Measurements from ENCODE around the gene MTM1.

MTM1 gene

DNA sequence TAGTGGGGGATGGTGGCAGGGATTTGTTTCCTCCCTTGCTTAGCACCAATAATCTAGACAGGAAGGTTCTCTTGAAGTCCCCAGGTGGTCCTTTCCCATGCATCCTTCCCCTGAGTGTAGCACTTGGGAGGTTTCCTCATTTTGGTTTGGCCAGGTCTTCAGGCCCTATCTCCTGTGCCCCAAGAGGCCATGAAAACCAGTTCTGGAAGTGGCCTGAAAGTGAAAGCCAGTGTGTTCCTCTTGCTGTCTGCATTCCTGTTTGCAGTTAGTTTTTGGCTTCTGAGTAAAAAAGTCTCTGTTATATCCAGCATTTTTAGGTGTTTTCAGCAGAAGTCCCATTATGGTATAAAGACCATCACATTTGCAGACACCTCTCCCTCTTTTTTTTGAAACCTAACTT, 59.5 kb downstream of the MTM1 start:
- H3K4me3 ChIP-seq (ENCODE audit: low read depth, low read length), result no peak overlapping the region
- no peaks in the 10 kb centered on the region for H3K27me3 ChIP-seq (ENCODE audit: insufficient read depth, low read length)
- H3K4me1 ChIP-seq (ENCODE audit: control insufficient read depth, insufficient read depth, low read length, unreplicated experiment), result no peaks in the 10 kb centered on the region
- no peaks in the 10 kb centered on the region for H3K36me3 ChIP-seq (ENCODE audit: insufficient read depth, low read length)
- no peak overlapping the region for H2AFZ ChIP-seq (ENCODE audit: low read length, unreplicated experiment)
- no peak overlapping the region for H3K27ac ChIP-seq (ENCODE audit: low read depth, low read length)
- no peaks in the 10 kb centered on the region for H3K79me2 ChIP-seq (ENCODE audit: control insufficient read depth, insufficient read depth, low read length, unreplicated experiment)

DNA sequence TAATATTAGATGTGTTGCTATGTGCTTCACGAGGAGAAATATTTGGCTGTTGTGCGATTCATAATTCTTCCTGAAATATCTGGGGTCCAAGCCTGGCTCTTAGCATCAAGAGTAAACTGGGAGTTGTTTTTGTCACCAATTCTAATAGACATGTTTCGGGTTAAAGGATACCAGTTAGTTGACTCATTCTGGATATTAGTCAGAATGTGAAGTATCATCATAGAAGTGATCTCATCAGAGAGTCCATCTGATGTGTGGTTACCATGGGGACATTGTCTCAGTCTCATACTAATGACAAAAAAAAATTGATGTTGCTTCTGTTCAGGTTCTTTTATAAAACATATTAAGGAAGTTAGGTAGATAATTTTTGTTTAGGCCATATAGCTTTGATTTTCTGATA, 67.5 kb downstream of the MTM1 start:
- Histone ChIP-seq H3K4me1 (ENCODE audit: control insufficient read depth, insufficient read depth, low read length, unreplicated experiment) (peaks cover 10% of the 10 kb centered on the region), H3K79me2 (ENCODE audit: control insufficient read depth, insufficient read depth, low read length, unreplicated experiment) (no peaks in the 10 kb centered on the region), H2AFZ (ENCODE audit: low read length, unreplicated experiment) (no peak overlapping the region), H3K27me3 (ENCODE audit: insufficient read depth, low read length) (no peaks in the 10 kb centered on the region), H3K36me3 (ENCODE audit: insufficient read depth, low read length) (no peaks in the 10 kb centered on the region), H3K4me3 (ENCODE audit: low read depth, low read length) (no peak overlapping the region), H3K27ac (ENCODE audit: low read depth, low read length) (peak overlapping the region; percentile 88)

DNA sequence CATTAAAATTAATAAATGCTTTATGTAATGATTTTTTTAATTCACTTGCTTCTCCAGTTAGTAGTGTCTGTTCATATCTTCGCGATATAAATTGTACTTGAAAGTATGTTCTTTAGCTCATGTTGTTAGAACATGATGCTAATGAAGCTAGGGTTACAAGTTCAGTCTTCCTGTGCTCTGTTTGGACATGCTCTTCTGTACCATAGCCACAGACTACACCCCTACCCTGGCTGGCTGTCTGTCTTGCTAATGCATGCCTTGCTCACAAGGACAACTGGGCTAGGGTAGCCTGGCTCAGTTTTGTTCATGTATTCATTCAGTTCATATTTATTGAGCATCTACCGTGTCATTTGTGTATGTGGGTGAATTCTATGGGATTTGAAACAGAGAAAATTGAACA, 74.0 kb downstream of the MTM1 start:
- H2AFZ ChIP-seq (ENCODE audit: low read length, unreplicated experiment), result no peak overlapping the region
- no peak overlapping the region for H3K4me3 ChIP-seq (ENCODE audit: low read depth, low read length)
- H3K27me3 ChIP-seq (ENCODE audit: insufficient read depth, low read length), result no peaks in the 10 kb centered on the region
- no peaks in the 10 kb centered on the region for H3K36me3 ChIP-seq (ENCODE audit: insufficient read depth, low read length)
- H3K79me2 ChIP-seq (ENCODE audit: control insufficient read depth, insufficient read depth, low read length, unreplicated experiment), result no peaks in the 10 kb centered on the region
- H3K4me1 ChIP-seq (ENCODE audit: control insufficient read depth, insufficient read depth, low read length, unreplicated experiment), result no peaks in the 10 kb centered on the region
- H3K27ac ChIP-seq (ENCODE audit: low read depth, low read length), result no peak overlapping the region

DNA sequence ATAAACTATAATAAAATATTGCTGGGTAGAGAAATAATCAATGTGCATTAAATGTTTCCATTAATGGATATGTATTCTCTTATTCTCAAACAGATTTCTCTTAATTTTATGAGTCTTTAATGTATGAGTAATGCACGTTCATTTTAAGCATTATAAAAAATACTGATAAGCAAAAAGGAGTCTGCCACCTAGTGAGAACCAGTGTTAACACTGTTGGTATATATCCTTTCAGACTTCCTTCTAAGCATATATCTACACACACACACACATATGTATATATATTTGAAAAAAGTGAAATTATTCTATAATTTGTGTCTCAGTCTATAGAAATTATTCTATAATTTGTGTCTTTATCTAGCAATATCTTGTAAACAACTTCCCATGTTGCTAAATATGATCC, 74.8 kb downstream of the MTM1 start:
- Histone ChIP-seq H3K4me1 (ENCODE audit: control insufficient read depth, insufficient read depth, low read length, unreplicated experiment) (peaks cover 1% of the 10 kb centered on the region), H3K27ac (ENCODE audit: low read depth, low read length) (no peak overlapping the region), H3K4me3 (ENCODE audit: low read depth, low read length) (no peak overlapping the region), H3K27me3 (ENCODE audit: insufficient read depth, low read length) (no peaks in the 10 kb centered on the region), H2AFZ (ENCODE audit: low read length, unreplicated experiment) (no peak overlapping the region), H3K79me2 (ENCODE audit: control insufficient read depth, insufficient read depth, low read length, unreplicated experiment) (no peaks in the 10 kb centered on the region), H3K36me3 (ENCODE audit: insufficient read depth, low read length) (no peaks in the 10 kb centered on the region)

DNA sequence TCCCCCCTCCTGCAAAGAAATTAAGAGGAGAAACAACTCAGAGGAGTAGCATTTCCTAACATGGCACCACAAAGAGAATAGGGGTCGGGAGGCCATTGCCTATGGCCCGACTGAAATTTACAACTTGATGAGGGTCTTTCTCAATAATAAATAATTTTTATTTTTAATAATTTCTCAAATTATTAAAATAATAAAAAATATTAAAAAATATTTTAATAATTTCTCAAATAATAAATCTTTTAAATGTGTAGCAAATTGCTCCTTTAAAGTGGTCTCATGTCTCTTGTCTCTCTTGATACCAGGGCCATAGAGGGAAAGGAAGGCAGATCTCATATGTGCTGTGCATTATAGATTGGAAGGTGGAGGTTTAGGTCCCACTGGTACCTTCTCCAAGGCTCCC, 75.5 kb downstream of the MTM1 start:
- peaks cover 8% of the 10 kb centered on the region for H3K4me1 ChIP-seq (ENCODE audit: control insufficient read depth, insufficient read depth, low read length, unreplicated experiment)
- no peaks in the 10 kb centered on the region for H3K36me3 ChIP-seq (ENCODE audit: insufficient read depth, low read length)
- H3K79me2 ChIP-seq (ENCODE audit: control insufficient read depth, insufficient read depth, low read length, unreplicated experiment), result no peaks in the 10 kb centered on the region
- H2AFZ ChIP-seq (ENCODE audit: low read length, unreplicated experiment), result no peak overlapping the region
- no peak overlapping the region for H3K27ac ChIP-seq (ENCODE audit: low read depth, low read length)
- H3K27me3 ChIP-seq (ENCODE audit: insufficient read depth, low read length), result no peaks in the 10 kb centered on the region
- H3K4me3 ChIP-seq (ENCODE audit: low read depth, low read length), result no peak overlapping the region

DNA sequence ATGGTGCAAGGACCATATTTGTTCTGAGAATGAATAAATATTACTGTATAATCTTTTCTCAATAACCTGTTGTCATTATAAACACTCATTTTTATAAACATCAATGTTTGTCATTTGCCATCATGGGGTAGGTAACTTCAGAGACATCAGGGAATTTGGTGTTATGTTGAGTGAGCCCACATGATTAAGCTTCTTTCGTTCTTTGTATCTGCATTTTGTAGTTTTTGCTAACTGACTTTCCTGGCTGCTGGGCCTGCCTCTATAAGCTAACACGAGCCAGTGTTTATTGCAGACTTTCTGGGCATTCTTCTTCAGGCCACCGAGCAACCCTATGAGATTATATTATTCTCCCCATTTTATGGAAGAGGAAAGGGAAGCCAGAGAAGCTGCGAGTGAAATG, 76.0 kb downstream of the MTM1 start:
- Histone ChIP-seq H3K27me3 (ENCODE audit: insufficient read depth, low read length) (no peaks in the 10 kb centered on the region), H2AFZ (ENCODE audit: low read length, unreplicated experiment) (no peak overlapping the region), H3K79me2 (ENCODE audit: control insufficient read depth, insufficient read depth, low read length, unreplicated experiment) (no peaks in the 10 kb centered on the region), H3K36me3 (ENCODE audit: insufficient read depth, low read length) (no peaks in the 10 kb centered on the region), H3K4me1 (ENCODE audit: control insufficient read depth, insufficient read depth, low read length, unreplicated experiment) (peaks cover 12% of the 10 kb centered on the region), H3K4me3 (ENCODE audit: low read depth, low read length) (no peak overlapping the region), H3K27ac (ENCODE audit: low read depth, low read length) (no peak overlapping the region)

DNA sequence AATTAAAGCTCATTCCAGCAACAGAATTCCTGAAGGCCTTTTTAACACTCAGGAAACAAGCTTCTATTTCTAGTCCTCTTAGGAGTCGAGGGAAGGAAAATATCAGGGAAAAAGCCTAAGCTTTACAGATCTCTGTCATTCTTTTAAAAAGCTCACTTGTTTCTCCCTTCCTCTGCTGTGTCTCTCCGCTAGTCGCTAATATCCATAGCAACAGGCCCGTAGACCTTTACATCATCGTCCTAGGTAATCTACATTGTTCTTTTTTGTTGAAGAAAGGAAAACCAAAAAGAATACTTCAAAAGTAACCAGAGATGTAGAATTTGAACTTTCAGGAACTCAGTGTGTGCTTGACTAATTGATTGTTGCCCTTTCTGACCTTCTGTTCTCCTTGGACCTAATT, 78.9 kb downstream of the MTM1 start:
- Histone ChIP-seq H3K27ac (ENCODE audit: low read depth, low read length) (no peak overlapping the region), H3K36me3 (ENCODE audit: insufficient read depth, low read length) (no peaks in the 10 kb centered on the region), H2AFZ (ENCODE audit: low read length, unreplicated experiment) (no peak overlapping the region), H3K4me1 (ENCODE audit: control insufficient read depth, insufficient read depth, low read length, unreplicated experiment) (peaks cover 20% of the 10 kb centered on the region), H3K79me2 (ENCODE audit: control insufficient read depth, insufficient read depth, low read length, unreplicated experiment) (no peaks in the 10 kb centered on the region), H3K4me3 (ENCODE audit: low read depth, low read length) (no peak overlapping the region), H3K27me3 (ENCODE audit: insufficient read depth, low read length) (no peaks in the 10 kb centered on the region)

DNA sequence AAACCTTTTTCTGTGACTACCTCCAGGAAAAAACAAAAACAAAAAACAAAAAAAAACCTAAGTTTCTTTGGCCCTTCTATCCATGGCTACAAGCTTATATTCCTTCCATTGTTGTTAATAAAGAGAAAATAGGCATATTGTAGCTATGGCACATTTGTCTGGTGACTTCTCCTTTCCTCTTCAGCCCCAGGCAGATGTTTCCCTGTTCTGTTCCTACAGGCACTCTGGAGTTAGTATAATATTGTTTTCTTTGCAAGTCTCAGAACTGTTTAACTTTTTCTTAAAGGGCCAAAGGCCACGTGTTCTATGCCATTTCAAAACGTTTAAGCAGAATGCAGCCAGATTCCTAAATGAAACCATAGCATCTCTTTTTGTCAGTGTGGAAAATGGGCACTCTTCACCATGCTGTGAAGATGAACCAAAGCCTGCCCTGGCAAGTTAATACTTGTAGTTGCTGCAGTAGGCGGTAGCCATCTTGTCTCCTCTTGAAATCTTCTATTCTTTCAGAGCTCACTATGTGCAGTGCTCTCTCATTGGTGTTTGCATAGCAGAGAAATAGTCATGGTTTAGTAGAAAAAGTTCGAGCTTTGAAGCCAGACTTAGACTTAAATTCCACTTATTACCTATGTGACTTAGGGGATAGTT, 80.0 kb downstream of the MTM1 start:
- H3K27ac ChIP-seq (ENCODE audit: low read depth, low read length), result peak overlapping the region; percentile 96
- H3K4me1 ChIP-seq (ENCODE audit: control insufficient read depth, insufficient read depth, low read length, unreplicated experiment), result peaks cover 20% of the 10 kb centered on the region
- H2AFZ ChIP-seq (ENCODE audit: low read length, unreplicated experiment), result no peak overlapping the region
- no peaks in the 10 kb centered on the region for H3K79me2 ChIP-seq (ENCODE audit: control insufficient read depth, insufficient read depth, low read length, unreplicated experiment)
- H3K27me3 ChIP-seq (ENCODE audit: insufficient read depth, low read length), result no peaks in the 10 kb centered on the region
- H3K4me3 ChIP-seq (ENCODE audit: low read depth, low read length), result peak overlapping the region; percentile 53; the same call in 1 of the 2 replicates
- no peaks in the 10 kb centered on the region for H3K36me3 ChIP-seq (ENCODE audit: insufficient read depth, low read length)

DNA sequence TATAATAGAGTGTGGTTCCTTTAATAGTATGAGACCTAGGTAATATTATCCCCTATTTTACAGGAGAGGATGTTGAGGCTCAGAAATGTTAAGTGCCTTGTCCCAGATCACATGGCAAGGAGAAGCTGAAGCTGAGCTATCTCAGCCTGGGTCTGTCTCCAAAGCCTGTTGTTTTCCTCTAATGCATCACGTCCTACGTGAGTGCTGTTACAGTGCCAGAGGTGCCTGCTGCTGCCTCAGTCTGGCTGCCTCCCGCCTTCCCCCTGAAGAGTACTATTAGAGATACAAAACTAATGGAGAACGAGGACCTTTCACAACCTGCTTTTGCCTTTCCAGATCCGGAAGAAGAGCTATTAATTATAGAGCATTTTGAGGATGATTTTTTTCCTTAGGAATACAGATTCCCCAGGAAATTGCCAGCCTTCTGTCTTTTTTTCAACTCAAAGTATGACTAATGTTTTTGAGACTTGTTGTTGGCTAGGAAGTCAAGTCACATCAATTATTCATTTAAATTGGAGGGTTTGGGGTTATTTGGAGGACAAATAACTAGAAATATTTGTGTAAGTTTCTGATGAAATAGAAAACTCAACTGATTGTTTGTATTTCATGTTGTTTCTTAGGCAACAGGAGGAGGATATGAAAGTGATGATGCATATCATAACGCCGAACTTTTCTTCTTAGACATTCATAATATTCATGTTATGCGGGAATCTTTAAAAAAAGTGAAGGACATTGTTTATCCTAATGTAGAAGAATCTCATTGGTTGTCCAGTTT, 80.9 kb downstream of the MTM1 start:
- H3K79me2 ChIP-seq (ENCODE audit: control insufficient read depth, insufficient read depth, low read length, unreplicated experiment), result no peaks in the 10 kb centered on the region
- 0 out of 2 replicates have a peak, but pooled peaks cover 3% of the 10 kb centered on the region for H3K36me3 ChIP-seq (ENCODE audit: insufficient read depth, low read length)
- H3K4me3 ChIP-seq (ENCODE audit: low read depth, low read length), result peak overlapping the region; percentile 53
- no peaks in the 10 kb centered on the region for H3K27me3 ChIP-seq (ENCODE audit: insufficient read depth, low read length)
- H3K27ac ChIP-seq (ENCODE audit: low read depth, low read length), result peak overlapping the region; percentile 96
- H3K4me1 ChIP-seq (ENCODE audit: control insufficient read depth, insufficient read depth, low read length, unreplicated experiment), result peaks cover 20% of the 10 kb centered on the region
- H2AFZ ChIP-seq (ENCODE audit: low read length, unreplicated experiment), result peak overlapping the region; percentile 56

DNA sequence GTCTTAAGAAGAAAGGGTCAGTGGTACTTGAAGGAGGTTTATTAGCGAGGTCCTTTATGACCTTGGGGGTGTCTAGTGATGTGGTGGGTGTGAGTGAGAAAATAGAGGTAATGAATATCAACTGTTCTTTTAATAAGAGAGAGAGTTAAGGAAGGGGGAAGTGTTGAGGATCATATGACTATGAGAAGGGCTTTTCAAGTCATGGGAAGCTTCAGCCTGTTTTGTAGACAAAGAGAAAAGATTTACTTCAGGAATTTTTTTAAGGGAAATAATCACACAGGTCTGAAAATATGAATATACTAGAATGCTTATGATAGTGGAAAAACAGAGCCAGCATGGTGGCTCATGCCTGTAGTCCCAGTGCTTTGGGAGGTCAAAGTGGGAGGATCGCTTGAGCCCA, 83.5 kb downstream of the MTM1 start:
- no peaks in the 10 kb centered on the region for H3K79me2 ChIP-seq (ENCODE audit: control insufficient read depth, insufficient read depth, low read length, unreplicated experiment)
- no peak overlapping the region for H2AFZ ChIP-seq (ENCODE audit: low read length, unreplicated experiment)
- H3K4me1 ChIP-seq (ENCODE audit: control insufficient read depth, insufficient read depth, low read length, unreplicated experiment), result peaks cover 20% of the 10 kb centered on the region
- H3K4me3 ChIP-seq (ENCODE audit: low read depth, low read length), result no peak overlapping the region
- no peaks in the 10 kb centered on the region for H3K27me3 ChIP-seq (ENCODE audit: insufficient read depth, low read length)
- 0 out of 2 replicates have a peak, but pooled peaks cover 3% of the 10 kb centered on the region for H3K36me3 ChIP-seq (ENCODE audit: insufficient read depth, low read length)
- H3K27ac ChIP-seq (ENCODE audit: low read depth, low read length), result no peak overlapping the region

DNA sequence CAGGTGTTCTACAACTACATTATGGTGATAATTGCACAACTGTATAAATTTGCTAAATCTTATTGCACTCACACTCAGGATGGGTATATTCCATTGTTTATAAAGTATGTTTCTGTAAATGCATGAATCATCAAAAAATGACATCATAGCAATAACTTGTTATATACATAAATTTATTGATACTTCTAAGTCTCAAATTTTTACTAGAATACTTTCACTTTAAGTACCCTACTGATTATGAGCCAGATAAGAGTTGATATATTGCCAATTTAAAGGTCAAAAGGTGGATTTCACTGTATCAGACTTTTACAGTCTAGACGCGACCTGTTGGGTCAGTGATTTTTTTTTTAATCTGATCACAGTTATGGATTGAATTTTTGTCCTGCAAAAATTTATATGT, 87.4 kb downstream of the MTM1 start:
- no peak overlapping the region for H3K27ac ChIP-seq (ENCODE audit: low read depth, low read length)
- no peaks in the 10 kb centered on the region for H3K4me1 ChIP-seq (ENCODE audit: control insufficient read depth, insufficient read depth, low read length, unreplicated experiment)
- peaks cover 7% of the 10 kb centered on the region; the same call in 1 of the 2 replicates for H3K36me3 ChIP-seq (ENCODE audit: insufficient read depth, low read length)
- H3K79me2 ChIP-seq (ENCODE audit: control insufficient read depth, insufficient read depth, low read length, unreplicated experiment), result no peaks in the 10 kb centered on the region
- H3K4me3 ChIP-seq (ENCODE audit: low read depth, low read length), result no peak overlapping the region
- H3K27me3 ChIP-seq (ENCODE audit: insufficient read depth, low read length), result no peaks in the 10 kb centered on the region
- no peak overlapping the region for H2AFZ ChIP-seq (ENCODE audit: low read length, unreplicated experiment)

Measured in ACC112 (cell line).